ENCODE data around the gene NAA25.

Gene NAA25

GRCh38 chr12:112097641-112098040 is 10.9 kb downstream of the NAA25 start:
- no peak overlapping the region for H3K9ac ChIP-seq (ENCODE audit: low read length)
- H3K36me3 ChIP-seq (ENCODE audit: control insufficient read depth, insufficient read depth, low read length), result peaks cover 60% of the 10 kb centered on the region
- no peaks in the 10 kb centered on the region for H3K4me1 ChIP-seq (ENCODE audit: control insufficient read depth, insufficient read depth, low read length)
- no peaks in the 10 kb centered on the region for H3K27me3 ChIP-seq (ENCODE audit: control insufficient read depth, insufficient read depth, low read length)
- H3K9me3 ChIP-seq (ENCODE audit: control insufficient read depth, insufficient read depth, low read depth, low read length), result no peaks in the 10 kb centered on the region
- H3K4me3 ChIP-seq (ENCODE audit: low read depth, low read length), result no peak overlapping the region
- H3K27ac ChIP-seq (ENCODE audit: low read depth, low read length), result no peak overlapping the region

- H3K36me3 ChIP-seq (ENCODE audit: control insufficient read depth, insufficient read depth, low read length), result peaks cover 70% of the 10 kb centered on the region
- no peaks in the 10 kb centered on the region for H3K4me1 ChIP-seq (ENCODE audit: control insufficient read depth, insufficient read depth, low read length)
- no peaks in the 10 kb centered on the region for H3K27me3 ChIP-seq (ENCODE audit: control insufficient read depth, insufficient read depth, low read length)
- no peak overlapping the region for H3K27ac ChIP-seq (ENCODE audit: low read depth, low read length)
- H3K4me3 ChIP-seq (ENCODE audit: low read depth, low read length), result no peak overlapping the region
- H3K9ac ChIP-seq (ENCODE audit: low read length), result no peak overlapping the region
- H3K9me3 ChIP-seq (ENCODE audit: control insufficient read depth, insufficient read depth, low read depth, low read length), result no peaks in the 10 kb centered on the region
These were observed 11.9 kb downstream of the NAA25 start for GRCh38 chr12:112096667-112097066.

GRCh38 chr12:112096070-112096469 is 12.5 kb downstream of the NAA25 start:
- Histone ChIP-seq H3K36me3 (ENCODE audit: control insufficient read depth, insufficient read depth, low read length) (peaks cover 70% of the 10 kb centered on the region), H3K4me1 (ENCODE audit: control insufficient read depth, insufficient read depth, low read length) (no peaks in the 10 kb centered on the region), H3K27ac (ENCODE audit: low read depth, low read length) (no peak overlapping the region), H3K27me3 (ENCODE audit: control insufficient read depth, insufficient read depth, low read length) (no peaks in the 10 kb centered on the region), H3K9ac (ENCODE audit: low read length) (no peak overlapping the region), H3K9me3 (ENCODE audit: control insufficient read depth, insufficient read depth, low read depth, low read length) (no peaks in the 10 kb centered on the region), H3K4me3 (ENCODE audit: low read depth, low read length) (no peak overlapping the region)

DNA sequence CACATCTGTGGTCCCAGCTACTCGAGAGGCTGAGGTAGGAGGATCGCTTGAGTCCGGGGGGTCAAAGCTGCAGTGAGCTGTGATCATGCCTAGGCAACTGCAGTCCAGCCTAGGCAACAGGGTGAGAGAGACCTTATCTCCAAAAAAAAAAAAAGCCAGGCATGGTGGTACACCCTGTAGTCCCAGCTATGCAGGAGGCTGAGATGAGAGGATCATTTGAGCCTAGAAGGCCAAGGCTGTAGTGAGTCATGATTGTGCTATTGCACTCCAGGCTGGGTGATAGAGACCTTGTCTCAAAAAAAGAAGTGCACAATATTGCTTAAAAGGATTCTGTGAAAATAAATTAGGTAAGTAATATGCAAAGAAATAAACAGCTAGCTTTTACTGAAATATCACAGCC is 17.0 kb downstream of the NAA25 start:
- Histone ChIP-seq H3K36me3 (ENCODE audit: control insufficient read depth, insufficient read depth, low read length) (peaks cover 74% of the 10 kb centered on the region), H3K27ac (ENCODE audit: low read depth, low read length) (no peak overlapping the region), H3K4me3 (ENCODE audit: low read depth, low read length) (no peak overlapping the region), H3K9me3 (ENCODE audit: control insufficient read depth, insufficient read depth, low read depth, low read length) (no peaks in the 10 kb centered on the region), H3K4me1 (ENCODE audit: control insufficient read depth, insufficient read depth, low read length) (0 out of 2 replicates have a peak, but pooled peaks cover 3% of the 10 kb centered on the region), H3K9ac (ENCODE audit: low read length) (no peak overlapping the region), H3K27me3 (ENCODE audit: control insufficient read depth, insufficient read depth, low read length) (no peaks in the 10 kb centered on the region)

DNA sequence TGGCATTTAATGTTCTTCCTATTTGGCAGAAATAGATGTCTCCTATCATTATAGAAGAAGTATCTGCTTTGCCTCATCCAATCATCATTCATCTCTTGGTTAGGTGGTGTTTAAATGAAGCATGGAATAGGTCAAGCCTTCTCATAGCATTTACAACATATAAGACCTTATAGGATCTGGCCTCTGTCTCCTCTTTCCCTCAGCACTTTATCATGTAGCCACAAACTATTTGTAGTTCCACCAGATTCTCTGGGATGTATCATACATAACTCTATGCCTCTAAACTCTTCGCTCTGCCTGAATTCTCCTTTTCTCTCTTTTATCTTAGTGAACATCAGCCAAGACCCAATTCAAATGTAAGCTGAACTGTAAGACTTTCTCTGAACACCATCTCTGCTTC is 20.7 kb downstream of the NAA25 start:
- Histone ChIP-seq H3K9me3 (ENCODE audit: control insufficient read depth, insufficient read depth, low read depth, low read length) (no peaks in the 10 kb centered on the region), H3K27ac (ENCODE audit: low read depth, low read length) (no peak overlapping the region), H3K27me3 (ENCODE audit: control insufficient read depth, insufficient read depth, low read length) (no peaks in the 10 kb centered on the region), H3K4me1 (ENCODE audit: control insufficient read depth, insufficient read depth, low read length) (0 out of 2 replicates have a peak, but pooled peaks cover 3% of the 10 kb centered on the region), H3K36me3 (ENCODE audit: control insufficient read depth, insufficient read depth, low read length) (peaks cover 79% of the 10 kb centered on the region), H3K4me3 (ENCODE audit: low read depth, low read length) (no peak overlapping the region), H3K9ac (ENCODE audit: low read length) (no peak overlapping the region)

DNA sequence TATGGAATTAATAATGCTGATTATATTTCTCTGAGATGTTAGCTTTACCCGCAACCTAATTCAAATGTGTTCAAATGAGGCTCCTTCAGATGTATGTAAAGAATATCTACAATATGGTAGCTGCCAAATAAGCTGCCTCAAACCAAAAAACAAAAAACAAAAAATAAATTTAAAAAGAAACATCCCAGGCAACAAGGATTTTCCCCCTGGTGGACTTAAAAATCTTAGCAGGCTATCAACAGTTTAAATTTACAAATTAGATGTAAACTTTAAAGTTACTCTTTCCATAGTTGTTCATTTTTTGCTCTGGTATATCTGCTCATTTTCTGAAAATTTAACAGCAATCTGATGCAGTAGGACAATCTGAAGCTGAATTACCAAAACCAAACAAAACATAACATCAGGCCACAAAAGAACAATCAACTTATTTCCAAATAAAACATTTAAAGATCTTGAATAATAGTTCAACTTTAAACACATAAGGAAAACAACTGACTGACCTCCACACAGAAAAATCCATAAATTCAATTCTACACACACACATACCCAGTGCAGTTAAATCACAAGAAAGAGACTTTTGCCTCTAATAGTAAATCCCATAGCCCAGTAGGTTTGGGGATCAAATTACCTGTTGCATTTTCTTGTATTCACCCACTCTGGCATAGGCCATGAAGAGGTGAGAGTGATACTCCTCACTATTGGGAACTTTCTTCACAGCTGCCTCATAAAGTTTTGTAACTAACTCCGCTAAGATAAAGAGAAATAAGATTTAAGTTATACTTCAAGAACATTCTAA is 21.3 kb downstream of the NAA25 start:
- Histone ChIP-seq H3K4me1 (ENCODE audit: control insufficient read depth, insufficient read depth, low read length) (0 out of 2 replicates have a peak, but pooled peaks cover 3% of the 10 kb centered on the region), H3K27me3 (ENCODE audit: control insufficient read depth, insufficient read depth, low read length) (no peaks in the 10 kb centered on the region), H3K36me3 (ENCODE audit: control insufficient read depth, insufficient read depth, low read length) (peaks cover 76% of the 10 kb centered on the region), H3K4me3 (ENCODE audit: low read depth, low read length) (no peak overlapping the region), H3K9ac (ENCODE audit: low read length) (no peak overlapping the region), H3K9me3 (ENCODE audit: control insufficient read depth, insufficient read depth, low read depth, low read length) (no peaks in the 10 kb centered on the region), H3K27ac (ENCODE audit: low read depth, low read length) (no peak overlapping the region)

DNA sequence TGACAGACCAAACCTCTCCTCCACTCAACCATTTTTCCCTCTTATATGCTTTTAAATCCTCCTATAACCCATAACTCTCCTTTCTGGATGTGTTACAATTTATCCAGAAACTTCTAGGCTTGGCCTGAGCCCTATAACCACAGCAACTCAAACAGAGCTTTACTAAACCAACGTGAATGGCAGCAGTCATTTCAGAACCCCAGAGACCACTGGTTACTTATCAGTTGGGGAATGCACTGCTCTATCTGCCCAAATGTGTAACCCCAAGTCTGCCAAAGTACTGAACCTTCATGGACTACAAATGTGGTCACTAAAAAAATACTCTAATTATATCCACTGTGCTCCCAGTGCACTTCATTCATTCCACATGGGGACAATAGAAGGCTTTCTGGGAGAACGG is 42.0 kb downstream of the NAA25 start:
- Histone ChIP-seq H3K36me3 (ENCODE audit: control insufficient read depth, insufficient read depth, low read length) (peaks cover 89% of the 10 kb centered on the region), H3K27ac (ENCODE audit: low read depth, low read length) (no peak overlapping the region), H3K4me1 (ENCODE audit: control insufficient read depth, insufficient read depth, low read length) (no peaks in the 10 kb centered on the region), H3K9me3 (ENCODE audit: control insufficient read depth, insufficient read depth, low read depth, low read length) (no peaks in the 10 kb centered on the region), H3K9ac (ENCODE audit: low read length) (no peak overlapping the region), H3K4me3 (ENCODE audit: low read depth, low read length) (no peak overlapping the region), H3K27me3 (ENCODE audit: control insufficient read depth, insufficient read depth, low read length) (no peaks in the 10 kb centered on the region)

GRCh38 chr12:112063273-112063672 is 45.3 kb downstream of the NAA25 start:
- no peak overlapping the region for H3K9ac ChIP-seq (ENCODE audit: low read length)
- no peaks in the 10 kb centered on the region for H3K27me3 ChIP-seq (ENCODE audit: control insufficient read depth, insufficient read depth, low read length)
- H3K9me3 ChIP-seq (ENCODE audit: control insufficient read depth, insufficient read depth, low read depth, low read length), result no peaks in the 10 kb centered on the region
- H3K4me1 ChIP-seq (ENCODE audit: control insufficient read depth, insufficient read depth, low read length), result no peaks in the 10 kb centered on the region
- H3K36me3 ChIP-seq (ENCODE audit: control insufficient read depth, insufficient read depth, low read length), result peaks cover 88% of the 10 kb centered on the region
- no peak overlapping the region for H3K27ac ChIP-seq (ENCODE audit: low read depth, low read length)
- H3K4me3 ChIP-seq (ENCODE audit: low read depth, low read length), result no peak overlapping the region

DNA sequence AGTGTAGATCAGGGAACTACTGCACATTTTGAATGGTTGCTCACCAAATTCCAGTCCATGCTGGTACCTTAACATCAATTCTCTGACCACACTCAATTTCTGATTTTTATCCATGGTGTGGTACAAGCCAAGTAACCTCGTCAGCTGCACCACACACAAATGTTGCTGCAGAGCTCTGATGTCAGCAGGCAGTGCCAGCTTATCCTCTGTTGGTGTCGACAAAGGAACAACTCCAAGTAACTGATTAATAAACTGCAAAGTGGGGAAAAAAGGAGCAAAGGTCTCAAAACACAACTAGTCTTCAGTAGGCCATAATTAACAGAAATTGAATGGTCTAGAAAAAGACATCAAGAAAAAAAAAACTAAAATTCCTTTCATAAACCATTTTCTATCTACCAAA is 47.4 kb downstream of the NAA25 start:
- Histone ChIP-seq H3K27ac (ENCODE audit: low read depth, low read length) (no peak overlapping the region), H3K9ac (ENCODE audit: low read length) (no peak overlapping the region), H3K36me3 (ENCODE audit: control insufficient read depth, insufficient read depth, low read length) (peaks cover 85% of the 10 kb centered on the region), H3K4me3 (ENCODE audit: low read depth, low read length) (no peak overlapping the region), H3K9me3 (ENCODE audit: control insufficient read depth, insufficient read depth, low read depth, low read length) (no peaks in the 10 kb centered on the region), H3K27me3 (ENCODE audit: control insufficient read depth, insufficient read depth, low read length) (no peaks in the 10 kb centered on the region), H3K4me1 (ENCODE audit: control insufficient read depth, insufficient read depth, low read length) (no peaks in the 10 kb centered on the region)

DNA sequence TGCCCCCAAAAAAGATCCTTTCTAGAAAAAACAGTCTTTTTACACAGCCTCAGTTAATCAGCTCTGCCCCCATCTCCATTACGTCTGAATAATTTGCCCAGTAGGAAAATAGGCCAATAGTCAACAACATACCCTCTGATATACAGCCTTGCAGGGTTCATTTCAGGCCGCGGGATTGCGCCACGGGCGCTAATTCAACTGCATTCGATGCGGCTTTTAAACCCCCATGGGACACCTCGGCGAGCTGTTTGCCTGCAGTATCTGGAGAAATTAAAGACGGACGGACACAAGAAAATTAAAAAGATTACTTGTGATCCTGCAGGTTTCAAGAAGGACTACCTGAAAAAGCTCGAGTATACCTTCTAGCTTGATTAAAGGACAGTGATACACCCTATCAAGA is 59.2 kb downstream of the NAA25 start:
- Histone ChIP-seq H3K9me3 (ENCODE audit: control insufficient read depth, insufficient read depth, low read depth, low read length) (no peaks in the 10 kb centered on the region), H3K27ac (ENCODE audit: low read depth, low read length) (no peak overlapping the region), H3K4me3 (ENCODE audit: low read depth, low read length) (no peak overlapping the region), H3K36me3 (ENCODE audit: control insufficient read depth, insufficient read depth, low read length) (peaks cover 96% of the 10 kb centered on the region), H3K9ac (ENCODE audit: low read length) (no peak overlapping the region), H3K4me1 (ENCODE audit: control insufficient read depth, insufficient read depth, low read length) (no peaks in the 10 kb centered on the region), H3K27me3 (ENCODE audit: control insufficient read depth, insufficient read depth, low read length) (no peaks in the 10 kb centered on the region)

- no peaks in the 10 kb centered on the region for H3K9me3 ChIP-seq (ENCODE audit: control insufficient read depth, insufficient read depth, low read depth, low read length)
- peaks cover 92% of the 10 kb centered on the region for H3K36me3 ChIP-seq (ENCODE audit: control insufficient read depth, insufficient read depth, low read length)
- no peak overlapping the region for H3K9ac ChIP-seq (ENCODE audit: low read length)
- no peak overlapping the region for H3K27ac ChIP-seq (ENCODE audit: low read depth, low read length)
- H3K27me3 ChIP-seq (ENCODE audit: control insufficient read depth, insufficient read depth, low read length), result no peaks in the 10 kb centered on the region
- H3K4me1 ChIP-seq (ENCODE audit: control insufficient read depth, insufficient read depth, low read length), result no peaks in the 10 kb centered on the region
- no peak overlapping the region for H3K4me3 ChIP-seq (ENCODE audit: low read depth, low read length)
These were observed 62.6 kb downstream of the NAA25 start for GRCh38 chr12:112046003-112046402.

All from HUES6 (cell line).